HEK293 (cell line): ENCODE results near the gene ABHD14A.

Experiments
- KLF16 ChIP-seq: fragments of 450-650 bp; formaldehyde crosslinking; IDR thresholded peaks from 2 replicates; pipeline ENCODE4 v1.5.1; 2017; ENCODE audit warnings: missing biosample characterization, missing genetic modification characterization
- KLF7 ChIP-seq: fragments of 450-650 bp; formaldehyde crosslinking; IDR thresholded peaks from 2 replicates; pipeline ENCODE4 v1.5.1; 2016; ENCODE audit warnings: missing biosample characterization, missing genetic modification characterization, borderline replicate concordance
- MZF1 ChIP-seq: fragments of 450-650 bp; formaldehyde crosslinking; IDR thresholded peaks from 2 replicates; pipeline ENCODE4 v1.5.1; 2017; ENCODE audit warnings: missing biosample characterization, missing genetic modification characterization, borderline replicate concordance
- ZBTB48 ChIP-seq: fragments of 450-650 bp; formaldehyde crosslinking; IDR thresholded peaks from 2 replicates; pipeline ENCODE4 v1.5.1; 2016; ENCODE audit warnings: missing biosample characterization, missing genetic modification characterization
- ZBTB8A ChIP-seq: fragments of 450-650 bp; formaldehyde crosslinking; IDR thresholded peaks from 2 replicates; pipeline ENCODE4 v1.5.1; 2016; ENCODE audit warnings: missing biosample characterization, missing genetic modification characterization
- ZEB2 ChIP-seq: fragments of 450-650 bp; formaldehyde crosslinking; IDR thresholded peaks from 2 replicates; pipeline ENCODE4 v1.5.1; 2016; ENCODE audit warnings: missing biosample characterization, missing genetic modification characterization
- ZIC2 ChIP-seq: fragments of 450-650 bp; formaldehyde crosslinking; IDR thresholded peaks from 2 replicates; pipeline ENCODE4 v1.5.1; 2016; ENCODE audit warnings: missing biosample characterization, missing genetic modification characterization
- ZNF140 ChIP-seq: fragments of 450-650 bp; formaldehyde crosslinking; IDR thresholded peaks from 2 replicates; pipeline ENCODE4 v1.5.1; 2016; ENCODE audit warnings: missing biosample characterization, missing genetic modification characterization
- ZNF221 ChIP-seq: fragments of 450-650 bp; formaldehyde crosslinking; IDR thresholded peaks from 2 replicates; pipeline ENCODE4 v1.5.1; 2017; ENCODE audit warnings: missing biosample characterization, missing genetic modification characterization, borderline replicate concordance
- ZNF239 ChIP-seq: fragments of 450-650 bp; formaldehyde crosslinking; IDR thresholded peaks from 2 replicates; pipeline ENCODE4 v1.5.1; 2016; ENCODE audit warnings: missing biosample characterization, missing genetic modification characterization
- ZNF248 ChIP-seq: fragments of 450-650 bp; formaldehyde crosslinking; IDR thresholded peaks from 2 replicates; pipeline ENCODE4 v1.5.1; 2017; ENCODE audit warnings: missing biosample characterization, missing genetic modification characterization
- ZNF311 ChIP-seq: fragments of 450-650 bp; formaldehyde crosslinking; IDR thresholded peaks from 2 replicates; pipeline ENCODE4 v1.5.1; 2017; ENCODE audit warnings: missing biosample characterization, missing genetic modification characterization, borderline replicate concordance
- ZNF391 ChIP-seq: fragments of 450-650 bp; formaldehyde crosslinking; IDR thresholded peaks from 2 replicates; pipeline ENCODE4 v1.5.1; 2016; ENCODE audit warnings: low read depth, missing biosample characterization, missing genetic modification characterization, borderline replicate concordance
- ZNF394 ChIP-seq: fragments of 450-650 bp; formaldehyde crosslinking; IDR thresholded peaks from 2 replicates; pipeline ENCODE4 v1.5.1; 2016; ENCODE audit warnings: missing biosample characterization, missing genetic modification characterization, mild to moderate bottlenecking, moderate library complexity, borderline replicate concordance
- ZNF549 ChIP-seq: fragments of 450-650 bp; IDR thresholded peaks from 2 replicates; pipeline ENCODE4 v1.5.1; 2018; ENCODE audit warnings: missing biosample characterization, missing genetic modification characterization, mild to moderate bottlenecking, inconsistent platforms, moderate library complexity
- ZNF555 ChIP-seq: fragments of 450-650 bp; formaldehyde crosslinking; conservative IDR thresholded peaks from 2 replicates; pipeline ENCODE4 v1.5.1; 2017; ENCODE audit warnings: missing biosample characterization, mild to moderate bottlenecking, missing genetic modification characterization, inconsistent platforms
- ZNF558 ChIP-seq: fragments of 450-650 bp; formaldehyde crosslinking; IDR thresholded peaks from 2 replicates; pipeline ENCODE4 v1.5.1; 2016; ENCODE audit warnings: missing biosample characterization, missing genetic modification characterization
- ZNF629 ChIP-seq: fragments of 450-650 bp; formaldehyde crosslinking; IDR thresholded peaks from 2 replicates; pipeline ENCODE4 v1.5.1; 2017; ENCODE audit warnings: missing biosample characterization, missing genetic modification characterization
- ZNF792 ChIP-seq: fragments of 450-650 bp; formaldehyde crosslinking; IDR thresholded peaks from 2 replicates; pipeline ENCODE4 v1.5.1; 2016; ENCODE audit warnings: missing biosample characterization, missing genetic modification characterization
- TF ChIP-seq, protein P1 (sequence below): fragments of 450-650 bp; formaldehyde crosslinking; IDR thresholded peaks from 2 replicates; pipeline ENCODE4 v1.5.1; 2016; ENCODE audit warnings: missing biosample characterization, missing genetic modification characterization
- TF ChIP-seq, protein P2 (sequence below): fragments of 450-650 bp; formaldehyde crosslinking; IDR thresholded peaks from 2 replicates; pipeline ENCODE4 v1.5.1; 2016; ENCODE audit warnings: missing biosample characterization, missing genetic modification characterization
- TF ChIP-seq, protein P3 (sequence below): fragments of 450-650 bp; formaldehyde crosslinking; IDR thresholded peaks from 2 replicates; pipeline ENCODE4 v1.5.1; 2016; ENCODE audit warnings: missing biosample characterization, missing genetic modification characterization
- TF ChIP-seq, protein P4 (sequence below): fragments of 450-650 bp; formaldehyde crosslinking; IDR thresholded peaks from 2 replicates; pipeline ENCODE4 v1.5.1; 2016; ENCODE audit warnings: missing biosample characterization, missing genetic modification characterization
- TF ChIP-seq, protein P5 (sequence below): fragments of 450-650 bp; formaldehyde crosslinking; IDR thresholded peaks from 2 replicates; pipeline ENCODE4 v1.5.1; 2017; ENCODE audit warnings: missing biosample characterization, missing genetic modification characterization
- TF ChIP-seq, protein P6 (sequence below): sonication (generic); formaldehyde crosslinking; IDR thresholded peaks from 2 replicates; pipeline ENCODE4 v1.8.1; 2022; ENCODE audit warnings: mild to moderate bottlenecking, moderate library complexity, missing genetic modification reagents

The ABHD14A gene

DNA sequence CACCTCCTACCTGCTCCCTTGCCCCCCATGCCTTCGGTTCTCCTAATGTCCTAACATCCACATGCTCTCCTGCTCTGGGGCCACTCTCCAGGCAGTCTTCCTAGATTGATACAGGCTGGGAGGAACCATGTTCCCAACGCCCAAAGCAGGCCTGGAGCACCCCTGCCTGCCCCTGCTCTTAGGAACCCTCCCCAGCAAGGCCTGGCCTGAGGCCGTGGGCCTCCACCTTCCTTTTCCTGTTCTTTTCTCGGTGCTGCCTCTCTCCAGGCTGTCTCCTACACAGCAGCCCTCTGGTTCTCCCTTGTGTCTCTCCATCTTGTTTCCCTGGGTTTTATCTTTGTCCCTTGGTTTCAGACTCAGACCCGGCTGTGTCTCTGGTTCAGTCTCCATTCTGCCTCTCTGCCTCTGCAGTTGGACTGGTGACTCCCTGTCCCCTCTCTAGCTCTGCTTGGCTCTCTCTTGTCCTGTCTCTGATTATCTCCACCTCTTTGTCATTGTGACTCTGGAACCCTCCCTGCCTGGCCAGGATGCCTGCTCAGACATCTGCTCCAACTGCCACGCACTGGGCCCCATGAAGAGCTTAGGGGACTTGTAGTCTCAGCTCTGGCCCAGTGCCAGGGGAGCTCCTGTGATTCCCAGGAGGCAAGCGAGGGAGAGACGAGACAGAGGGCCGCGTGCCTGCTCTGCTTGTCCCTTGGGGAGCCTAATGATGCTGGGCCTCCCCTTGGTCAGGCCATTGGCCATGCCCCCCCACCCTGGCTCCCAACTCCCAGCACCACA is 46.8 kb downstream of the ABHD14A start (continued):
- TF ChIP-seq, protein P1, sequence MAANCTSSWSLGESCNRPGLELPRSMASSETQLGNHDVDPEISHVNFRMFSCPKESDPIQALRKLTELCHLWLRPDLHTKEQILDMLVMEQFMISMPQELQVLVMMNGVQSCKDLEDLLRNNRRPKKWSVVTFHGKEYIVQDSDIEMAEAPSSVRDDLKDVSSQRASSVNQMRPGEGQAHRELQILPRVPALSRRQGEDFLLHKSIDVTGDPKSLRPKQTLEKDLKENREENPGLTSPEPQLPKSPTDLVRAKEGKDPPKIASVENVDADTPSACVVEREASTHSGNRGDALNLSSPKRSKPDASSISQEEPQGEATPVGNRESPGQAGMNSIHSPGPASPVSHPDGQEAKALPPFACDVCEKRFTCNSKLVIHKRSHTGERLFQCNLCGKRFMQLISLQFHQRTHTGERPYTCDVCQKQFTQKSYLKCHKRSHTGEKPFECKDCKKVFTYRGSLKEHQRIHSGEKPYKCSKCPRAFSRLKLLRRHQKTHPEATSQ (tag by site-specific recombination): no peak
- TF ChIP-seq ZNF558 (0 out of 2 replicates have a peak, but pooled peaks have one; percentile 22), ZNF555 (tag by site-specific recombination) (no peak), KLF16 (tag by site-specific recombination) (no peak), ZNF221 (no peak), ZBTB48 (peak; percentile 45; the same call in 1 of the 2 replicates), ZEB2 (tag by site-specific recombination) (no peak), ZBTB8A (tag by site-specific recombination) (0 out of 2 replicates have a peak, but pooled peaks have one; percentile 7), ZNF239 (tag by site-specific recombination) (no peak), ZNF391 (no peak), ZNF248 (tag by site-specific recombination) (no peak), ZNF629 (tag by site-specific recombination) (no peak), ZNF311 (tag by site-specific recombination) (no peak), ZIC2 (tag by site-specific recombination) (peak; percentile 57), ZNF140 (tag by site-specific recombination) (peak; percentile 42; the same call in 1 of the 2 replicates), MZF1 (no peak), ZNF792 (no peak), ZNF394 (no peak), KLF7 (tag by site-specific recombination) (no peak), ZNF549 (tag by site-specific recombination) (no peak)
- TF ChIP-seq, protein P2, sequence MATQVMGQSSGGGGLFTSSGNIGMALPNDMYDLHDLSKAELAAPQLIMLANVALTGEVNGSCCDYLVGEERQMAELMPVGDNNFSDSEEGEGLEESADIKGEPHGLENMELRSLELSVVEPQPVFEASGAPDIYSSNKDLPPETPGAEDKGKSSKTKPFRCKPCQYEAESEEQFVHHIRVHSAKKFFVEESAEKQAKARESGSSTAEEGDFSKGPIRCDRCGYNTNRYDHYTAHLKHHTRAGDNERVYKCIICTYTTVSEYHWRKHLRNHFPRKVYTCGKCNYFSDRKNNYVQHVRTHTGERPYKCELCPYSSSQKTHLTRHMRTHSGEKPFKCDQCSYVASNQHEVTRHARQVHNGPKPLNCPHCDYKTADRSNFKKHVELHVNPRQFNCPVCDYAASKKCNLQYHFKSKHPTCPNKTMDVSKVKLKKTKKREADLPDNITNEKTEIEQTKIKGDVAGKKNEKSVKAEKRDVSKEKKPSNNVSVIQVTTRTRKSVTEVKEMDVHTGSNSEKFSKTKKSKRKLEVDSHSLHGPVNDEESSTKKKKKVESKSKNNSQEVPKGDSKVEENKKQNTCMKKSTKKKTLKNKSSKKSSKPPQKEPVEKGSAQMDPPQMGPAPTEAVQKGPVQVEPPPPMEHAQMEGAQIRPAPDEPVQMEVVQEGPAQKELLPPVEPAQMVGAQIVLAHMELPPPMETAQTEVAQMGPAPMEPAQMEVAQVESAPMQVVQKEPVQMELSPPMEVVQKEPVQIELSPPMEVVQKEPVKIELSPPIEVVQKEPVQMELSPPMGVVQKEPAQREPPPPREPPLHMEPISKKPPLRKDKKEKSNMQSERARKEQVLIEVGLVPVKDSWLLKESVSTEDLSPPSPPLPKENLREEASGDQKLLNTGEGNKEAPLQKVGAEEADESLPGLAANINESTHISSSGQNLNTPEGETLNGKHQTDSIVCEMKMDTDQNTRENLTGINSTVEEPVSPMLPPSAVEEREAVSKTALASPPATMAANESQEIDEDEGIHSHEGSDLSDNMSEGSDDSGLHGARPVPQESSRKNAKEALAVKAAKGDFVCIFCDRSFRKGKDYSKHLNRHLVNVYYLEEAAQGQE (tag by site-specific recombination): no peak
- TF ChIP-seq, protein P3, sequence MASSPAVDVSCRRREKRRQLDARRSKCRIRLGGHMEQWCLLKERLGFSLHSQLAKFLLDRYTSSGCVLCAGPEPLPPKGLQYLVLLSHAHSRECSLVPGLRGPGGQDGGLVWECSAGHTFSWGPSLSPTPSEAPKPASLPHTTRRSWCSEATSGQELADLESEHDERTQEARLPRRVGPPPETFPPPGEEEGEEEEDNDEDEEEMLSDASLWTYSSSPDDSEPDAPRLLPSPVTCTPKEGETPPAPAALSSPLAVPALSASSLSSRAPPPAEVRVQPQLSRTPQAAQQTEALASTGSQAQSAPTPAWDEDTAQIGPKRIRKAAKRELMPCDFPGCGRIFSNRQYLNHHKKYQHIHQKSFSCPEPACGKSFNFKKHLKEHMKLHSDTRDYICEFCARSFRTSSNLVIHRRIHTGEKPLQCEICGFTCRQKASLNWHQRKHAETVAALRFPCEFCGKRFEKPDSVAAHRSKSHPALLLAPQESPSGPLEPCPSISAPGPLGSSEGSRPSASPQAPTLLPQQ: 0 out of 2 replicates have a peak, but pooled peaks have one; percentile 35
- TF ChIP-seq, protein P4, sequence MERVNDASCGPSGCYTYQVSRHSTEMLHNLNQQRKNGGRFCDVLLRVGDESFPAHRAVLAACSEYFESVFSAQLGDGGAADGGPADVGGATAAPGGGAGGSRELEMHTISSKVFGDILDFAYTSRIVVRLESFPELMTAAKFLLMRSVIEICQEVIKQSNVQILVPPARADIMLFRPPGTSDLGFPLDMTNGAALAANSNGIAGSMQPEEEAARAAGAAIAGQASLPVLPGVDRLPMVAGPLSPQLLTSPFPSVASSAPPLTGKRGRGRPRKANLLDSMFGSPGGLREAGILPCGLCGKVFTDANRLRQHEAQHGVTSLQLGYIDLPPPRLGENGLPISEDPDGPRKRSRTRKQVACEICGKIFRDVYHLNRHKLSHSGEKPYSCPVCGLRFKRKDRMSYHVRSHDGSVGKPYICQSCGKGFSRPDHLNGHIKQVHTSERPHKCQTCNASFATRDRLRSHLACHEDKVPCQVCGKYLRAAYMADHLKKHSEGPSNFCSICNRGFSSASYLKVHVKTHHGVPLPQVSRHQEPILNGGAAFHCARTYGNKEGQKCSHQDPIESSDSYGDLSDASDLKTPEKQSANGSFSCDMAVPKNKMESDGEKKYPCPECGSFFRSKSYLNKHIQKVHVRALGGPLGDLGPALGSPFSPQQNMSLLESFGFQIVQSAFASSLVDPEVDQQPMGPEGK (tag by site-specific recombination): no peak
- TF ChIP-seq, protein P5, sequence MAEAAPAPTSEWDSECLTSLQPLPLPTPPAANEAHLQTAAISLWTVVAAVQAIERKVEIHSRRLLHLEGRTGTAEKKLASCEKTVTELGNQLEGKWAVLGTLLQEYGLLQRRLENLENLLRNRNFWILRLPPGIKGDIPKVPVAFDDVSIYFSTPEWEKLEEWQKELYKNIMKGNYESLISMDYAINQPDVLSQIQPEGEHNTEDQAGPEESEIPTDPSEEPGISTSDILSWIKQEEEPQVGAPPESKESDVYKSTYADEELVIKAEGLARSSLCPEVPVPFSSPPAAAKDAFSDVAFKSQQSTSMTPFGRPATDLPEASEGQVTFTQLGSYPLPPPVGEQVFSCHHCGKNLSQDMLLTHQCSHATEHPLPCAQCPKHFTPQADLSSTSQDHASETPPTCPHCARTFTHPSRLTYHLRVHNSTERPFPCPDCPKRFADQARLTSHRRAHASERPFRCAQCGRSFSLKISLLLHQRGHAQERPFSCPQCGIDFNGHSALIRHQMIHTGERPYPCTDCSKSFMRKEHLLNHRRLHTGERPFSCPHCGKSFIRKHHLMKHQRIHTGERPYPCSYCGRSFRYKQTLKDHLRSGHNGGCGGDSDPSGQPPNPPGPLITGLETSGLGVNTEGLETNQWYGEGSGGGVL (tag by site-specific recombination): peak; percentile 42; the same call in 1 of the 2 replicates
- TF ChIP-seq, protein P6, sequence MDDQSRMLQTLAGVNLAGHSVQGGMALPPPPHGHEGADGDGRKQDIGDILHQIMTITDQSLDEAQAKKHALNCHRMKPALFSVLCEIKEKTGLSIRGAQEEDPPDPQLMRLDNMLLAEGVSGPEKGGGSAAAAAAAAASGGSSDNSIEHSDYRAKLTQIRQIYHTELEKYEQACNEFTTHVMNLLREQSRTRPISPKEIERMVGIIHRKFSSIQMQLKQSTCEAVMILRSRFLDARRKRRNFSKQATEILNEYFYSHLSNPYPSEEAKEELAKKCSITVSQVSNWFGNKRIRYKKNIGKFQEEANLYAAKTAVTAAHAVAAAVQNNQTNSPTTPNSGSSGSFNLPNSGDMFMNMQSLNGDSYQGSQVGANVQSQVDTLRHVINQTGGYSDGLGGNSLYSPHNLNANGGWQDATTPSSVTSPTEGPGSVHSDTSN (CRISPR knock-in tag): no peak
